A549 treated with AZD9567 at 1 μM for 4 hours (cell line): ENCODE results near the gene ASXL1. TPM values are rescaled to one million over a fixed set of nuclear protein-coding genes. Genes with fewer than 3 reads are reported as not detected.

Source experiments
- total RNA-seq: library from RNA; stranded (reverse); fragments of 200-300 nt; extraction: Qiagen RNA extraction; gene quantifications from 5 replicates; pipeline ENCODE4 v1.2.3, GENCODE V29; 2022; ENCODE audit not compliant: insufficient read depth

Gene ASXL1
- total RNA-seq, result 24.6 to 30.9 TPM (median 29.7 TPM) in 5 replicates

GRCh38 chr20:32357869-32358631, at the start of gene ASXL1:
TSS of gene ASXL1 (plus strand) at chr20:32358331. CDS start at chr20:32358776, 445 bp downstream.

Other genes starting within 250 kb of the ASXL1 start
- 34.5 to 36.8 TPM (median 36.2 TPM) in 5 replicates for gene TM9SF4, start 248.6 kb upstream of the ASXL1 start, total RNA-seq
- 13.8 to 15.4 TPM (median 14.2 TPM) in 5 replicates for gene PLAGL2, start 150.6 kb upstream of the ASXL1 start, total RNA-seq
- 37.6 to 47.0 TPM (median 46.3 TPM) in 5 replicates for gene POFUT1, start 150.5 kb upstream of the ASXL1 start, total RNA-seq
- 22.9 to 25.1 TPM (median 23.6 TPM) in 5 replicates for gene KIF3B, start 80.7 kb upstream of the ASXL1 start, total RNA-seq
- 8.4 to 13.0 TPM (median 11.9 TPM) in 5 replicates for gene NOL4L, start 227.0 kb downstream of the ASXL1 start, total RNA-seq